Stimulated activated CD8-positive, alpha-beta memory T cell treated with anti-CD3 and anti-CD28 coated beads, Interleukin-7, amount 100 ng/mL, for 24 hours (primary cell): ENCODE measurements around the gene CASP3.
A peak's percentile ranks its signal among the peaks of the same experiment; 100 is the strongest.

ENCODE experiments used
- DNase-seq: peaks from one replicate; pipeline ENCODE4 v3.0.0-alpha.2; 2020; ENCODE audit warnings: low read depth

The CASP3 gene

GRCh38 chr4:184649026-184649970, at the start of gene CASP3, which contains the start of gene PRIMPOL:
CASP3 (minus strand) TSS chr4:184649447; CDS start chr4:184638453, 10,994 bp downstream.
PRIMPOL (plus strand) TSS chr4:184649738; CDS start chr4:184657141, 7,403 bp downstream.
- DNase-seq, result peak; percentile 92

- no peak for DNase-seq
Observed at GRCh38 chr4:184697956-184698355, 48.7 kb upstream of the CASP3 start.

- DNase-seq, result no peak
Observed at GRCh38 chr4:184695178-184695896, 46.1 kb upstream of the CASP3 start.

GRCh38 chr4:184694412-184694956, 45.2 kb upstream of the CASP3 start:
- no peak for DNase-seq

GRCh38 chr4:184693056-184693455, 43.8 kb upstream of the CASP3 start:
- no peak for DNase-seq

- no peak for DNase-seq
Observed at GRCh38 chr4:184689681-184690080, 40.4 kb upstream of the CASP3 start.

GRCh38 chr4:184688447-184688846, 39.2 kb upstream of the CASP3 start:
- peak; percentile 2 for DNase-seq

GRCh38 chr4:184688005-184688404, 38.8 kb upstream of the CASP3 start:
- DNase-seq, result no peak

- DNase-seq, result no peak
Observed at GRCh38 chr4:184684491-184685189, 35.4 kb upstream of the CASP3 start.

- DNase-seq, result no peak
Observed at GRCh38 chr4:184681916-184682315, 32.7 kb upstream of the CASP3 start.

GRCh38 chr4:184680698-184681097, 31.5 kb upstream of the CASP3 start:
- no peak for DNase-seq

GRCh38 chr4:184675821-184676492, 26.7 kb upstream of the CASP3 start:
- no peak for DNase-seq

GRCh38 chr4:184675018-184675417, 25.8 kb upstream of the CASP3 start:
- no peak for DNase-seq

- DNase-seq, result no peak
Observed at GRCh38 chr4:184674011-184674410, 24.8 kb upstream of the CASP3 start.

GRCh38 chr4:184672741-184673140, 23.5 kb upstream of the CASP3 start:
- no peak for DNase-seq

- no peak for DNase-seq
Observed at GRCh38 chr4:184671101-184671500, 21.9 kb upstream of the CASP3 start.

GRCh38 chr4:184669251-184669650, 20.0 kb upstream of the CASP3 start:
- DNase-seq, result no peak

- no peak for DNase-seq
Observed at GRCh38 chr4:184668511-184669114, 19.4 kb upstream of the CASP3 start.

GRCh38 chr4:184668096-184668495, 18.8 kb upstream of the CASP3 start:
- no peak for DNase-seq

- no peak for DNase-seq
Observed at GRCh38 chr4:184666670-184667069, 17.4 kb upstream of the CASP3 start.
